ELR (cell line): ENCODE results near the gene RXRB.

Experiments used
- DNase-seq: peaks from one replicate; pipeline ENCODE4 v3.0.0-alpha.2; 2015; ENCODE audit warnings: low read depth

Gene RXRB

GRCh38 chr6:33211666-33212422 is 11.4 kb upstream of the RXRB start:
- DNase-seq = no peak

GRCh38 chr6:33211136-33211535 is 10.7 kb upstream of the RXRB start:
- no peak for DNase-seq

- DNase-seq = no peak
Observed at GRCh38 chr6:33209856-33210255, 9.4 kb upstream of the RXRB start.

- DNase-seq = peak; percentile 79
Observed at GRCh38 chr6:33208091-33208967, 7.9 kb upstream of the RXRB start, which contains the start of gene RING1. Gene RING1, plus strand, starts transcription at chr6:33208500. Its CDS starts 323 bp downstream, at chr6:33208823.

DNA sequence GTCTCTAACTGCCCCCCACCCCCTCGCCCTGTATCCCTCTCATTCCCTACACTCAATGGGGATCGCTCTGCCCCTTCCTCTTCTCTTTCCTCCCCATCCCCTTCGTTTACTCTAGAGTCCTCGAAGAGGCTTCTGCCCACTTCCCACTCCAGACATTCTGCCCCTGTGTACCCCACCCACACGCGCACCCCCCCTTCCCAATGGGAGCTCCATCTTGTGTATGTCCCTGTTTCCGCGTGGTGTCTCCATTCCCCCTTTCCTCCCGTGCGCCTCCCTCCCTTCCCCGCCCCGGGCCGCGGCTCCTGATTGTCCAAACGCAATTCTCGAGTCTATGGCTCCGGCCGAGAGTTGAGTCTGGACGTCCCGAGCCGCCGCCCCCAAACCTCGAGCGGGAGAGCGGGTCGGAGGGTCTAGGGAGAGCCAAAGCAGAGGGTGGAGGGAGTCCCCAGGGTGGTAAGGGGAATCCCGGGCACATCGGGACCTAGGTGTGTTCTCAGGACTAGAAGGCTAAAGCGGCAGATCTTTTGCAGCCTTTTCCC is 7.2 kb upstream of the RXRB start:
- DNase-seq = peak; percentile 79

DNA sequence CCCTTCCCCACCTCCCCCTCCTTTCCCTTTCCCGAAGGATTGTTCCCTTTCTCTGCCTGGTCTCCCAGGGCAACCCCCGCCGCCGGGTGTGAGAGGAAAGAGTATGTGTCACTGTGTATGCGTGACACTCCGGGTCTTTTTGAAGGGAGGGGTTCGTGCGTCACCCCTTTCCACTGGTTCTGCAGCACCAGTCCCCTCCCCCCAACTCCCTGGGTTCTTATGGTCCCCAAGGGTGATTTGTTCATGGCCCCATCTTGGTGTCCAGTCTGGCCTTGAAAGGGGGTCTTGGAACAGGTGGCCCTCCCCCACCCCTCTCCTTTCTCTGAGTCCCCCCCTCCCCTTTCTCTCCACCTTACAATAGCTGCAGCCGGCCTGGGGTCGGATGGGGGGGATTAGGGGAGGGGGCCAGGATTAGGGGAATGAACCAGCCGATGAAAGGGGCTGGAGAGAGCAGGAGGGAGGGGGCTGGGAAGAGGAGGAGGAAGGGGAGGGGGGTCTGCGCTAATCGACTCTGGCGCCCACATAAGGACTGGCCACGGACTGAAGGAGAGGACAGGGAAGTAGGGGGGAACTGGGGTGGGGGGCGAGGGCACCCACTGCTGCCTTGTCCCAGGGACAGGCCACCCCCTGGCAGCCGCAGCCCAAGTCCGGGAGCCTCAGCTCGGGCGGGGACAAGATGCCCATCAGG is 6.5 kb upstream of the RXRB start:
- peak; percentile 93 for DNase-seq

DNA sequence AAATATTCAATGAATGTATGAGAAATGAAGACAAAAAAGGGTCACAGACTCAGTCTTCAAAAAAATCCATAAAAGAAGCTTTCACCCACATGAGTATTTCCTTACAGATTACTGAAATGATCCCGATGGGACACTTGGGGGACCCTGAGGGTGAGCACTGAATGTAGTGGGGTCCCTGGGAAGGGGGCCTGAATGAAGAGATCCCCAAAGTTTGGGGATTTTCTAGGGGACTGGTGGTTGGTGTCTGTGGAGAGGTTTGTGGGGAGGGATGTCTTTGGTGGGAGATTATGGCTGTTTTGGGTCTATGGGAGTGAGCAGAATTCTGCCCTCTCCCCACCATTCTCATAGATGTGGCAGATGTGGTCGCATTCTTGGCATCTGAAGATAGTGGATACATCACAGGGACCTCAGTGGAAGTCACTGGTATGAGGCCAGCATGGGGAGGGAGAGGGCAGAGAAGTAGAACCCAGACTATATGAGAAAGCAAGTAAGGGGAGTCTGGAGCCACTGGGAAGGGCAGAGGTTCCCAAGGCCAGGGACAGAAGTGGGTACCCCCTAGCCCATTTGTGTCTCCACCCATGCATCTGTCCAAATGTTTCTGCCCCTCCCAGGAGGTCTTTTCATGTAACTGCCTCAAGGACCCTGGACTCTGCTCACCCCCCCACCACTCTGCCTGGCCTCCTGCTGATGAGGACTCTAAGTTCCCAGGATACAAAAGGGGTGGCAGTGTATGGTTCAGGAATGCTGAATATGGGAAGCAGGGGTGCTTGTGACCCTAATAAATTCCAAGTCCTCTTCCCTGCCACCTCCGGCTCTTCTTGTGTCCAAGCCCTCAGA is 5.8 kb upstream of the RXRB start:
- DNase-seq = peak; percentile 40

- peak; percentile 95 for DNase-seq
Observed at GRCh38 chr6:33205191-33206026, 4.9 kb upstream of the RXRB start.

DNA sequence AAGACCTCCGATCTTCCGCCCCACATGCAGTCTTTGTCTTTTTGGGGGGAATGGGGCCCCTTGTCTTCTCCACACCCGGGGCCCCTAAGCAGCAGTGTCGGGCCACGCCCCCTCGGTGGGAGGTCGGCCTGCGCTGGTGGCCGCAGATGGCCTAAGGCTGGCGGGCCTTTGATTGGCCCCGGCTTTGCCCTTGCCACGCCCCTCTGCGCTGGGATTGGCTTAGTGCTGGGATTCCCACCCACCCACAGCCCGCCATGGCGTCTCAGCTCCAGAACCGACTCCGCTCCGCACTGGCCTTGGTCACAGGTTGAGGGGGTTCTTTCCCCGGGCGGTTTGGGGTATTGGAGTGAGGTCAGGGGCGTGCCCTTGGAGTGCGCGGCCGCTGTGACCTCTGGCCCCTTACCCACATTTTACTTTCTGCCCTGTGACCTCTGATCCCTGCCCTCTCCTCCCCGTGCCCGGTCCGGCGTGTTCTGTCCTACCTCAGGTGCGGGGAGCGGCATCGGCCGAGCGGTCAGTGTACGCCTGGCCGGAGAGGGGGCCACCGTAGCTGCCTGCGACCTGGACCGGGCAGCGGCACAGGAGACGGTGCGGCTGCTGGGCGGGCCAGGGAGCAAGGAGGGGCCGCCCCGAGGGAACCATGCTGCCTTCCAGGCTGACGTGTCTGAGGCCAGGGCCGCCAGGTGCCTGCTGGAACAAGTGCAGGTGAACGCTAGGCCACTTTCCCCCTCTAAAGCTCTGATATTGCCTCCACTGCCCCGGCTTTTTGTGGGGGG is 4.1 kb upstream of the RXRB start, which contains the start of gene HSD17B8:
HSD17B8 (plus strand) TSS at position 241 of the 776 bp plus-strand sequence; CDS start at position 255, 14 bp downstream.
- DNase-seq = peak; percentile 85

- no peak for DNase-seq
Observed at GRCh38 chr6:33204165-33204414, 3.6 kb upstream of the RXRB start.

DNA sequence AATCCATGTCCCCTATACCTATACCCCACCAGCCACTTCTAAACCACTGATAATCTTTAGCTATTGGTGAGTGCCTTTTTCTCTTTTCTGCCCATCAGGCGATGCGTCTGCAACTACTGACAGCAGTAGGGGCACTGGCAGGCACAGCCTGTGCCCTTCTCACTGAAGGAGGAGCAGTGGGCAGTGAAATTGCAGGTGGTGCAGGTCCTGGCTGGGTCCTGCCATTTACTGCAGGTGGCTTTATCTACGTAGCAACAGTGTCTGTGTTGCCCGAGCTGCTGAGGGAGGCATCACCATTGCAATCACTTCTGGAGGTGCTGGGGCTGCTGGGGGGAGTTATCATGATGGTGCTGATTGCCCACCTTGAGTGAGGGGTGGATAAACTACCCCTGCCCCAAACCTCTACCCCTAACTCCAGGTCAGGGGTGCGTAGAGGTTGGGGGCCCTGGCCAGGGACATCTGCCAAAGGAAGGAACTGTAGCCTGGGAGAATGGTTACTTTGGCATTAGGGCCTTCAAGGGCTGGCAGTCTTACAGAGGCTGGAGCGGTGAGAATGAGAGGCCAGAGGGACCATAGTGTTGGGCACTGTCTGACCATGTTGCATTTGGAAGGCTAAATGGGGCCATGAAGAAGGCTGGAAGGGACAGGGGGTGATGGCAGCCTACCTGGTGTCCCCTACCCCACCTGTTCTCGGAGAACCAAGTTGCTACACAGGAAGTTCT is 3.1 kb upstream of the RXRB start:
- no peak for DNase-seq

- no peak for DNase-seq
Observed at GRCh38 chr6:33202799-33203198, 2.3 kb upstream of the RXRB start.

- DNase-seq = no peak
Observed at GRCh38 chr6:33201935-33202334, 1.5 kb upstream of the RXRB start.

GRCh38 chr6:33201147-33201545 is 681 bp upstream of the RXRB start:
- DNase-seq = no peak

- peak; percentile 82 for DNase-seq
Observed at GRCh38 chr6:33199687-33200218, 712 bp downstream of the RXRB start.

DNA sequence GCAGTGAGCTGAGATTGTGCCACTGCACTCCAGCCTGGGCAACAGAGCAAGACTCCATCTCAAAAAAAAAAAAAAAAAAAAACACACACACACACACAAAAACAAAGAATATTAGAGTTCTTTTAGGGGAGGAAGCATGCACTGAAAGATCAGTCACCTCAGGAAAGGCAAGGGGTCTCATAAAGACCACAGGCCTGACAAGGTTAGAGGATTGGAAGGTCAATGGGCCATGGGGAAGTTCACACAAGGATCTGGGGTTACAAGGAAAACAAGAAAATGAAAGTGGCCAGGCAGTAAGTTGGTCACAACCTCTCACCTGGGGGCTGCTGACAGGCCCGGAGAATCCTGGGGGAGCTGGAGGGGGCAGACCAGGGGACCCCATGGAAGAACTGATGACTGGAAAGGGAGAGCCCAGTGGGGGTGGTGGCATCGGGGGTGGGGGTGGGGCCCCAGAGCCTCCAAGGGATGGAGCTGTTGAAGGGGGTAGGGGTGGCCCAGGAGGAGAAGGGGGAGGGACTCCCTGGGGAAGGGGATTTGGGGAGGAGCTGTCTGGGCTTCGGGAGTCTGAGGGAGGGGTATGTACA is 1.5 kb downstream of the RXRB start:
- DNase-seq = no peak

DNA sequence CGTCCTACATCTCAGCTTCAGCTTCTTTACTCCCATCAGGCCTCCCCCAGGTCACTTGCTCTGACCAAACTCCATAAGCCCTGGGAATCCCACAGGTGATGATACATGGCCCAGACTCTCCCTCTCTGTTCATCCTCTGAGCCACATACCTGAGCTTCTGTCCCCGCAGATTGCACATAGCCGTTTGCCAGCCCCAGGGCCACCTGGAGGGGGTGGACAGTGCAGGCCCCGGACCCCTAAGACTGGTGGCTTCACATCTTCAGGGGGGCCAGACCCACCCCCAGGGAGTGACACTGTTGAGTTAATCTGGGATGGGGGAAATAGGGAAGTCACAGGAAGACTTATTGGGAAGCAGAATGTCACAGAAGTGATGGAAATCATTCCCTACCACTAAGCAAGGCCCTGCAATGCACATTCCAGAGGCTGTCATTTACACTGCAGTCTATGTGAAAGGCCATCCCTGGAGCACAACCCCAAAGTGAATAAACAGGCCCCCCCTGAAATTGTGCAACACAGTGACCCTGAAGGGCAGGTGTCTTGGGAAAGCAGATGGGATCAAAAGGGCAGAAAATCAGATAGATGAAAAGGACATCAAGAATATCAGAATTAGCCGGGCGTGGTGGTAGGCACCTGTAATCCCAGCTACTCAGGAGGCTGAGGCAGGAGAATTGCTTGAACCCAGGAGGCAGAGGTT is 2.2 kb downstream of the RXRB start:
- no peak for DNase-seq
